SIG-M5 (cell line): ENCODE data around the gene MAN2B1.

Experiments used
- DNase-seq: peaks from one replicate; lab custom pipeline; 2025; lab: John Stamatoyannopoulos, UW

MAN2B1 gene

DNA sequence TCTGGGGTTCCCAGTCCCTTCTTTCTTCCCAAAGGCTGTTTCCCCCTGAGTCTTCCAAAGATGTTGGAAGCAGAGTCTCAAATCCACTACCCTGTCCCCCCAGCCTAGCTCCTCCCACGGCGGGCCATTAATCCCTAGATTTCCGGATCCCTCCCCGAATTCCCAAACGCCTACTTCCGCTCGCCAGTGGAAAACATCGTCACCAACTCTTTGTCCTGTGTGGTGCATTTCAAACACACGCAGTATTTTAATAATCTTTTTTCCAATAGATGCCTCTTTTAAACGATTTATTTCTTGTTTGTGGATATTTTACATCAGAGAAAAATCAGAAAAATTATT lies 55.2 kb downstream of the MAN2B1 start:
- no peak for DNase-seq

- peak; percentile 42 for DNase-seq
Observed at GRCh38 chr19:12610540-12611360, 55.8 kb downstream of the MAN2B1 start, which contains the start of the genes ZNF490 and ZNF791. Gene ZNF490, minus strand, starts transcription at chr19:12610813. Its CDS starts 133 bp downstream, at chr19:12610680. Gene ZNF791, plus strand, starts transcription at chr19:12610920. Its CDS starts 160 bp downstream, at chr19:12611080.

DNA sequence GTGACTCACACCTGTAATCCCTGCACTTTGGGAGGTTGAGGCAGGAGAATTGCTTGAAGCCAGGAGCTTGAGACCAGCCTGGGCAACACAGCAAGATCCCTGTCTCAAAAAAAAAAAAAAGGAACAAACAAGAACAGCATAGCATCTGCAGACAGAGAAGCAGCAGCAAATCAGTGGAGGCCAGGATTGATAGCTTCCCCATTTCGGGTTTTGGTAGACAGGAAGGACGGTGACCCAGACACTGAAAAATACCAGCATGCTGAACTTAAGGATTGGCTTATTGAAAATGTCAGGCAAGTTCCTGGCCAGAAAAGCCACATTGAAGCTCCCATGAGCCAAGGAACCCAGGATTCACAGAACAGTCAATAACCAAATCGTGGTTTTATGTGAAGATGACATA lies 58.9 kb downstream of the MAN2B1 start:
- DNase-seq, result no peak

- no peak for DNase-seq
Observed at GRCh38 chr19:12606796-12607195, 59.7 kb downstream of the MAN2B1 start.

- DNase-seq, result no peak
Observed at GRCh38 chr19:12603714-12604113, 62.8 kb downstream of the MAN2B1 start.

DNA sequence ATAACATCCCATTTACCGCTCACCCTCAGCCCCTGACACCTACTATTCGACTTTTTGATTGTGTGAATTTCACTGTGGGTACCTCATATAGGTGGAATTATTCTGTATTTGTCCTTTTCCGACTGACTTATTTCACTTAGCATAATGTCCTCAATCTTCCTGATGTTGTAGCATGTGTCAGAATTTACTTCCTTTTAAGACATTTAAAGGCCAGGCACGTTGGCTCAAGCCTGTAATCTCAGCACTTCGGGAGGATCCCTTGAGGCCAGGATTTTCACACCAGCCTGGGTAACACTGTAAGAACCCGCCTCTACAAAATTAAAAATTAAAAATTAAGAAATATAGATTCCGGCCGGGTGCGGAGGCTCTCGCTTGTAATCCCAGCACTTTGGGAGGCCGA lies 68.9 kb downstream of the MAN2B1 start:
- DNase-seq, result no peak

DNA sequence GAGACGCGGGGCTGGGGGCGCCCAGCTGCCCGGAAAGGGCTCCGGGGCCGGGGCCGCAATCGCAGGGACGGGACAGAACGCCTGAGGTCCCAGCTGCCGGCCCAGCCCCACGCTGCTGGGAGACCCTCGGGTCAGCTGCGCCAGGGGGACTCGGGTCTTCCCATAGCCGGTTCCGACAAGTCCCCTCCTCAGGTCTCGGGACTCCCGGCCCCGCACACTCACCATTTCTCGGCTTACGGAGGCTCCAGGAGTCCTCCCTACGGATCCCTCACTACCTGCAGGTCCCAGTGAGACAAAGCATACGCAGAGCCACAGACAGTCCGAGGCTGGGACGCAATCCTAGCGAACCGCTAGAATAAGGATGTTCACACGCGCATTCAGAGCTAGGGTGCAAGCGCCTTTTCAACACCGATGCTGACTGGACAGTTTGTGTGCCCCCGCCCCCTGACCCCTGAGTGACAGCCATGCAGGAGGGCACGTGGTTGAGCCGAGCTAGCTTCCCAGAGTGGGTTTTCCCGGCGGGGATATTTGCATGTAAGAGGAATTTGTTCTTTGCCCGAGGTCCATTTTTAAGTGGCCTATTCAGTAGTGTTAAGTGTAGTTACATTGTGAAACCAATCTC lies 69.5 kb downstream of the MAN2B1 start:
- no peak for DNase-seq
